HepG2 (cell line): Measurements from ENCODE around the gene TMEM134. TPM values are rescaled to one million over a fixed set of nuclear protein-coding genes. Genes with fewer than 3 reads are reported as not detected.
A peak's percentile ranks its signal among the peaks of the same experiment; 100 is the strongest.

Experiments
- ATF1 ChIP-seq: IDR thresholded peaks from 2 replicates; pipeline ENCODE4 v1.6.1; 2016; ENCODE audit warnings: mild to moderate bottlenecking, control low read depth
- BHLHE40 ChIP-seq: IDR thresholded peaks from 2 replicates; pipeline ENCODE4 v1.6.1; 2011; ENCODE audit warnings: low read length, improper control_type of control experiment
- GABPA ChIP-seq, 2 experiments: IDR thresholded peaks; 2 replicates each; pipeline ENCODE4 v1.6.1; 2011 to 2016; ENCODE audit warnings: low read depth in 2 of 2, low read length in 1 of 2, missing biosample characterization in 1 of 2, missing genetic modification characterization in 1 of 2
- JARID2 ChIP-seq: sonication (generic); formaldehyde crosslinking; IDR thresholded peaks from 2 replicates; pipeline ENCODE4 v1.8.1; 2023; ENCODE audit warnings: missing genetic modification reagents, inconsistent platforms; ENCODE audit not compliant: insufficient replicate concordance
- ZNF562 ChIP-seq: sonication (generic); formaldehyde crosslinking; IDR thresholded peaks from 2 replicates; pipeline ENCODE4 v1.8.0; 2022; ENCODE audit warnings: missing genetic modification reagents, borderline replicate concordance
- polyA plus RNA-seq, 8 experiments: library from polyadenylated mRNA; depleted of rRNA in 3 of 8; stranded (reverse) in 7 of 8; unstranded in 1 of 8; fragments of >200 nt; fragmentation: Illumina TruSeq in 4 of 8; extraction: Trizol in 4 of 8; gene quantifications; 2 replicates each; pipeline versions ENCODE4 v1.2.1 to v1.2.3, GENCODE V29; 2011 to 2016; ENCODE audit warnings: low read depth in 4 of 8, missing spikeins in 1 of 8, mixed read lengths in 1 of 8; ENCODE audit not compliant: insufficient read depth in 1 of 8
- total RNA-seq, 5 experiments: library from RNA; depleted of rRNA; stranded (reverse); fragments of >200 nt; fragmentation: Illumina TruSeq; extraction: Trizol; gene quantifications; 2 replicates each; pipeline ENCODE4 v1.2.3, GENCODE V29; 2016; ENCODE audit warnings: low read depth in 1 of 5
- TF ChIP-seq, protein P1 (sequence below): sonication (generic); formaldehyde crosslinking; IDR thresholded peaks from 2 replicates; pipeline ENCODE4 v1.5.1; 2020; ENCODE audit warnings: missing genetic modification reagents, mild to moderate bottlenecking, borderline replicate concordance
- TF ChIP-seq, protein P2 (sequence below): sonication (generic); formaldehyde crosslinking; conservative IDR thresholded peaks from 2 replicates; pipeline ENCODE4 v1.8.0; 2022; ENCODE audit warnings: mild to moderate bottlenecking, moderate library complexity, missing genetic modification reagents
- TF ChIP-seq, protein P3 (sequence below), 2 experiments: IDR thresholded peaks; 2 replicates each; pipeline ENCODE4 v1.6.1; 2011 to 2012; ENCODE audit warnings: low read length in 2 of 2, borderline replicate concordance in 1 of 2, low read depth in 1 of 2, mild to moderate bottlenecking in 1 of 2, moderate library complexity in 1 of 2
- TF ChIP-seq, protein P4 (sequence below): sonication (generic); formaldehyde crosslinking; IDR thresholded peaks from 2 replicates; pipeline ENCODE4 v1.4.0; 2020; ENCODE audit warnings: missing genetic modification reagents
- TF ChIP-seq, protein P5 (sequence below): IDR thresholded peaks from 2 replicates; pipeline ENCODE4 v1.6.1; 2016; ENCODE audit warnings: low read depth, missing genetic modification reagents, missing compliant biosample characterization

The TMEM134 gene
- total and polyA plus RNA-seq, 2 of the 13 experiments (the other 11 are each of a cell fraction or from before 2014, with no cell fraction given) = 6.9 to 26.9 TPM

DNA sequence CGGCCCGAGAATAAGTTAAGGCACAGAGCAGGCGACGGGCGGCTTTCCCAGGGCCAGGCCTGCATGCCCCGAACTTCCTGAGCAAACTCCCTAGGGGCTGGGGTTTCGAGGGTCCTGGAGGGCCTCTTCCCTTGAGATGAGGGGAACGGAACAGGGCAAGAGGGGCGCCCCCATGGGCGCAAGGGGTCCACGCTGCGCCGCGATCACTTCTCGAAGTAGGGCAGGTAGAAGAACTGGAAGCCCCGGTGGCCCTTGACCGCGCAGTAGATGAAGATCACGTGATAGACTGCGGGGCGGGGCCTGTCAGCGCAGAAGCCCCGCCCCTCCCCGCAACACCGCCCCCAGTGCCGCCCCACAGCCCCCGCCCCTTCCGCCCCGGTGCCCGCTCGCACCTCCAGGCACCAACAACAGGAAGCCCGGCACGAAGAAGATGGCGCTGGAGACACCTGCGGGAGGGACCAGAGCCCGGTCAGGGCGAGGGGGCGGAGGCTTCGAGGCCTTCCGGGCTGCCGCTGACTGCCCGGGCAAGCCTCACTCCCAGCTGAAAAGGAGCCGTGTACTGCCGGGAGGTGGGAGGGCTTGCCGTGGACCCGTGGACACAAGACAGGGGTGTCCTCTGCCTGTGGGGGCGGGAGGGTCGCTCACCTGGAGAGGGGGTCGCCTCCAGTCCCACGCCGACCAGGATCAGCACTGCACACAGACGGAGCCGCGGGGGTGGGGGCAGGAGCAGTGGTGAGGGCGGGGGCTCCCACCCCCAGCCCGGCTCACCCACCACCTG, 4.5 kb downstream of the TMEM134 start (continued):
- TF ChIP-seq, protein P1, sequence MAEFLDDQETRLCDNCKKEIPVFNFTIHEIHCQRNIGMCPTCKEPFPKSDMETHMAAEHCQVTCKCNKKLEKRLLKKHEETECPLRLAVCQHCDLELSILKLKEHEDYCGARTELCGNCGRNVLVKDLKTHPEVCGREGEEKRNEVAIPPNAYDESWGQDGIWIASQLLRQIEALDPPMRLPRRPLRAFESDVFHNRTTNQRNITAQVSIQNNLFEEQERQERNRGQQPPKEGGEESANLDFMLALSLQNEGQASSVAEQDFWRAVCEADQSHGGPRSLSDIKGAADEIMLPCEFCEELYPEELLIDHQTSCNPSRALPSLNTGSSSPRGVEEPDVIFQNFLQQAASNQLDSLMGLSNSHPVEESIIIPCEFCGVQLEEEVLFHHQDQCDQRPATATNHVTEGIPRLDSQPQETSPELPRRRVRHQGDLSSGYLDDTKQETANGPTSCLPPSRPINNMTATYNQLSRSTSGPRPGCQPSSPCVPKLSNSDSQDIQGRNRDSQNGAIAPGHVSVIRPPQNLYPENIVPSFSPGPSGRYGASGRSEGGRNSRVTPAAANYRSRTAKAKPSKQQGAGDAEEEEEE (CRISPR knock-in tag) = no peak
- TF ChIP-seq, protein P2, sequence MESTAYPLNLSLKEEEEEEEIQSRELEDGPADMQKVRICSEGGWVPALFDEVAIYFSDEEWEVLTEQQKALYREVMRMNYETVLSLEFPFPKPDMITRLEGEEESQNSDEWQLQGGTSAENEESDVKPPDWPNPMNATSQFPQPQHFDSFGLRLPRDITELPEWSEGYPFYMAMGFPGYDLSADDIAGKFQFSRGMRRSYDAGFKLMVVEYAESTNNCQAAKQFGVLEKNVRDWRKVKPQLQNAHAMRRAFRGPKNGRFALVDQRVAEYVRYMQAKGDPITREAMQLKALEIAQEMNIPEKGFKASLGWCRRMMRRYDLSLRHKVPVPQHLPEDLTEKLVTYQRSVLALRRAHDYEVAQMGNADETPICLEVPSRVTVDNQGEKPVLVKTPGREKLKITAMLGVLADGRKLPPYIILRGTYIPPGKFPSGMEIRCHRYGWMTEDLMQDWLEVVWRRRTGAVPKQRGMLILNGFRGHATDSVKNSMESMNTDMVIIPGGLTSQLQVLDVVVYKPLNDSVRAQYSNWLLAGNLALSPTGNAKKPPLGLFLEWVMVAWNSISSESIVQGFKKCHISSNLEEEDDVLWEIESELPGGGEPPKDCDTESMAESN (CRISPR knock-in tag) = peak; percentile 46; the same call in 1 of the 2 replicates
- TF ChIP-seq, protein P3, sequence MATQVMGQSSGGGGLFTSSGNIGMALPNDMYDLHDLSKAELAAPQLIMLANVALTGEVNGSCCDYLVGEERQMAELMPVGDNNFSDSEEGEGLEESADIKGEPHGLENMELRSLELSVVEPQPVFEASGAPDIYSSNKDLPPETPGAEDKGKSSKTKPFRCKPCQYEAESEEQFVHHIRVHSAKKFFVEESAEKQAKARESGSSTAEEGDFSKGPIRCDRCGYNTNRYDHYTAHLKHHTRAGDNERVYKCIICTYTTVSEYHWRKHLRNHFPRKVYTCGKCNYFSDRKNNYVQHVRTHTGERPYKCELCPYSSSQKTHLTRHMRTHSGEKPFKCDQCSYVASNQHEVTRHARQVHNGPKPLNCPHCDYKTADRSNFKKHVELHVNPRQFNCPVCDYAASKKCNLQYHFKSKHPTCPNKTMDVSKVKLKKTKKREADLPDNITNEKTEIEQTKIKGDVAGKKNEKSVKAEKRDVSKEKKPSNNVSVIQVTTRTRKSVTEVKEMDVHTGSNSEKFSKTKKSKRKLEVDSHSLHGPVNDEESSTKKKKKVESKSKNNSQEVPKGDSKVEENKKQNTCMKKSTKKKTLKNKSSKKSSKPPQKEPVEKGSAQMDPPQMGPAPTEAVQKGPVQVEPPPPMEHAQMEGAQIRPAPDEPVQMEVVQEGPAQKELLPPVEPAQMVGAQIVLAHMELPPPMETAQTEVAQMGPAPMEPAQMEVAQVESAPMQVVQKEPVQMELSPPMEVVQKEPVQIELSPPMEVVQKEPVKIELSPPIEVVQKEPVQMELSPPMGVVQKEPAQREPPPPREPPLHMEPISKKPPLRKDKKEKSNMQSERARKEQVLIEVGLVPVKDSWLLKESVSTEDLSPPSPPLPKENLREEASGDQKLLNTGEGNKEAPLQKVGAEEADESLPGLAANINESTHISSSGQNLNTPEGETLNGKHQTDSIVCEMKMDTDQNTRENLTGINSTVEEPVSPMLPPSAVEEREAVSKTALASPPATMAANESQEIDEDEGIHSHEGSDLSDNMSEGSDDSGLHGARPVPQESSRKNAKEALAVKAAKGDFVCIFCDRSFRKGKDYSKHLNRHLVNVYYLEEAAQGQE (IDR thresholded peaks at IDR 0.05; ENCODE audit: borderline replicate concordance in 1 of 2, low read depth in 1 of 2, low read length in 2 of 2) = no peak
- TF ChIP-seq, protein P4, sequence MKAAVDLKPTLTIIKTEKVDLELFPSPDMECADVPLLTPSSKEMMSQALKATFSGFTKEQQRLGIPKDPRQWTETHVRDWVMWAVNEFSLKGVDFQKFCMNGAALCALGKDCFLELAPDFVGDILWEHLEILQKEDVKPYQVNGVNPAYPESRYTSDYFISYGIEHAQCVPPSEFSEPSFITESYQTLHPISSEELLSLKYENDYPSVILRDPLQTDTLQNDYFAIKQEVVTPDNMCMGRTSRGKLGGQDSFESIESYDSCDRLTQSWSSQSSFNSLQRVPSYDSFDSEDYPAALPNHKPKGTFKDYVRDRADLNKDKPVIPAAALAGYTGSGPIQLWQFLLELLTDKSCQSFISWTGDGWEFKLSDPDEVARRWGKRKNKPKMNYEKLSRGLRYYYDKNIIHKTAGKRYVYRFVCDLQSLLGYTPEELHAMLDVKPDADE (CRISPR knock-in tag) = no peak
- TF ChIP-seq ATF1 (CRISPR knock-in tag) (no peak), JARID2 (CRISPR knock-in tag) (no peak), BHLHE40 (peak; percentile 72), ZNF562 (no peak), GABPA (IDR thresholded peaks at IDR 0.05; ENCODE audit: low read depth, low read length) (peak; percentile 52), GABPA (CRISPR knock-in tag; IDR thresholded peaks at IDR 0.05; ENCODE audit: low read depth) (peak; percentile 82)
- TF ChIP-seq, protein P5, sequence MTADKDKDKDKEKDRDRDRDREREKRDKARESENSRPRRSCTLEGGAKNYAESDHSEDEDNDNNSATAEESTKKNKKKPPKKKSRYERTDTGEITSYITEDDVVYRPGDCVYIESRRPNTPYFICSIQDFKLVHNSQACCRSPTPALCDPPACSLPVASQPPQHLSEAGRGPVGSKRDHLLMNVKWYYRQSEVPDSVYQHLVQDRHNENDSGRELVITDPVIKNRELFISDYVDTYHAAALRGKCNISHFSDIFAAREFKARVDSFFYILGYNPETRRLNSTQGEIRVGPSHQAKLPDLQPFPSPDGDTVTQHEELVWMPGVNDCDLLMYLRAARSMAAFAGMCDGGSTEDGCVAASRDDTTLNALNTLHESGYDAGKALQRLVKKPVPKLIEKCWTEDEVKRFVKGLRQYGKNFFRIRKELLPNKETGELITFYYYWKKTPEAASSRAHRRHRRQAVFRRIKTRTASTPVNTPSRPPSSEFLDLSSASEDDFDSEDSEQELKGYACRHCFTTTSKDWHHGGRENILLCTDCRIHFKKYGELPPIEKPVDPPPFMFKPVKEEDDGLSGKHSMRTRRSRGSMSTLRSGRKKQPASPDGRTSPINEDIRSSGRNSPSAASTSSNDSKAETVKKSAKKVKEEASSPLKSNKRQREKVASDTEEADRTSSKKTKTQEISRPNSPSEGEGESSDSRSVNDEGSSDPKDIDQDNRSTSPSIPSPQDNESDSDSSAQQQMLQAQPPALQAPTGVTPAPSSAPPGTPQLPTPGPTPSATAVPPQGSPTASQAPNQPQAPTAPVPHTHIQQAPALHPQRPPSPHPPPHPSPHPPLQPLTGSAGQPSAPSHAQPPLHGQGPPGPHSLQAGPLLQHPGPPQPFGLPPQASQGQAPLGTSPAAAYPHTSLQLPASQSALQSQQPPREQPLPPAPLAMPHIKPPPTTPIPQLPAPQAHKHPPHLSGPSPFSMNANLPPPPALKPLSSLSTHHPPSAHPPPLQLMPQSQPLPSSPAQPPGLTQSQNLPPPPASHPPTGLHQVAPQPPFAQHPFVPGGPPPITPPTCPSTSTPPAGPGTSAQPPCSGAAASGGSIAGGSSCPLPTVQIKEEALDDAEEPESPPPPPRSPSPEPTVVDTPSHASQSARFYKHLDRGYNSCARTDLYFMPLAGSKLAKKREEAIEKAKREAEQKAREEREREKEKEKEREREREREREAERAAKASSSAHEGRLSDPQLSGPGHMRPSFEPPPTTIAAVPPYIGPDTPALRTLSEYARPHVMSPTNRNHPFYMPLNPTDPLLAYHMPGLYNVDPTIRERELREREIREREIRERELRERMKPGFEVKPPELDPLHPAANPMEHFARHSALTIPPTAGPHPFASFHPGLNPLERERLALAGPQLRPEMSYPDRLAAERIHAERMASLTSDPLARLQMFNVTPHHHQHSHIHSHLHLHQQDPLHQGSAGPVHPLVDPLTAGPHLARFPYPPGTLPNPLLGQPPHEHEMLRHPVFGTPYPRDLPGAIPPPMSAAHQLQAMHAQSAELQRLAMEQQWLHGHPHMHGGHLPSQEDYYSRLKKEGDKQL (CRISPR knock-in tag) = no peak
